ENCODE results near the gene LCN12.

LCN12 gene

GRCh38 chr9:136944519-136945332 is 7.3 kb upstream of the LCN12 start, which contains the start of the genes C8G and FBXW5:
Gene C8G, plus strand, starts transcription at chr9:136945243. Its CDS starts 78 bp downstream, at chr9:136945321.
Gene FBXW5, minus strand, starts transcription at chr9:136944738. Its CDS starts 655 bp downstream, at chr9:136944083.
- DNase-seq = peak; percentile 21 to 95 (median 86)

GRCh38 chr9:136945333-136946227 is 6.5 kb upstream of the LCN12 start:
- no peak for DNase-seq

- DNase-seq = no peak
These were observed 5.6 kb upstream of the LCN12 start for GRCh38 chr9:136946228-136947027.

- DNase-seq = peak in 21 of 56 donors; percentile 18 to 82 (median 39)
These were observed 4.8 kb upstream of the LCN12 start for GRCh38 chr9:136947028-136947891.

- DNase-seq = peak in 40 of 56 donors; percentile 20 to 83 (median 58)
These were observed 4.0 kb upstream of the LCN12 start for GRCh38 chr9:136947955-136948510.

- no peak for DNase-seq
These were observed 2.7 kb upstream of the LCN12 start for GRCh38 chr9:136949239-136949816.

GRCh38 chr9:136949817-136950655 is 2.0 kb upstream of the LCN12 start:
- DNase-seq = peak in 55 of 56 donors; percentile 75 to 98 (median 92)

- peak in 6 of 56 donors; percentile 25 to 60 (median 40) for DNase-seq
These were observed 1.3 kb upstream of the LCN12 start for GRCh38 chr9:136950656-136951276.

- peak in 25 of 56 donors; percentile 20 to 80 (median 51) for DNase-seq
These were observed 313 bp downstream of the LCN12 start for GRCh38 chr9:136952321-136952850.

GRCh38 chr9:136952876-136953770 is 1.1 kb downstream of the LCN12 start:
- no peak for DNase-seq

- DNase-seq = no peak
These were observed 1.7 kb downstream of the LCN12 start for GRCh38 chr9:136953771-136954269.

- no peak for DNase-seq
These were observed 2.4 kb downstream of the LCN12 start for GRCh38 chr9:136954270-136955083.

GRCh38 chr9:136955202-136955942 is 3.3 kb downstream of the LCN12 start:
- DNase-seq = no peak

GRCh38 chr9:136955943-136956335 is 3.9 kb downstream of the LCN12 start:
- DNase-seq = no peak

- no peak for DNase-seq
These were observed 4.5 kb downstream of the LCN12 start for GRCh38 chr9:136956604-136957003.
